Activated CD4-positive, alpha-beta T cell treated with anti-CD3 and anti-CD28 coated beads, Interleukin-2, amount 10 ng/mL, durations not matched to agents 24 days and 14 days (primary cell): ENCODE results near the gene CNTRL. TPM values are rescaled to one million over a fixed set of nuclear protein-coding genes. Genes with fewer than 3 reads are reported as not detected.
A peak's percentile ranks its signal among the peaks of the same experiment; 100 is the strongest.
"Not testable (repeated sequence)": the region's sequence is repeated elsewhere in the genome, so short reads cannot be mapped to it uniquely, and the experiment has no call there.

Experiments
- DNase-seq: peaks from one replicate; pipeline ENCODE4 v3.0.0; 2022
- H3K27ac Mint-ChIP-seq: one replicate; pipeline ENCODE4 v1.8.0; 2022; ENCODE audit warnings: mild to moderate bottlenecking, mixed read lengths
- H3K27me3 Mint-ChIP-seq: one replicate; pipeline ENCODE4 v1.8.0; 2022; ENCODE audit warnings: mixed read lengths
- H3K36me3 Mint-ChIP-seq: one replicate; pipeline ENCODE4 v1.8.0; 2022; ENCODE audit warnings: low read depth, mild to moderate bottlenecking, mixed read lengths
- H3K4me1 Mint-ChIP-seq: one replicate; pipeline ENCODE4 v1.8.0; 2021; ENCODE audit warnings: mixed read lengths
- H3K4me3 Mint-ChIP-seq: one replicate; pipeline ENCODE4 v1.8.0; 2022; ENCODE audit warnings: mild to moderate bottlenecking, moderate library complexity, mixed read lengths
- H3K9me3 Mint-ChIP-seq: one replicate; pipeline ENCODE4 v1.8.0; 2021; ENCODE audit warnings: mixed read lengths
- intact Hi-C: fragments of 100-400 bp; cut with micrococcal nuclease; formaldehyde crosslinking; loops from one replicate; pipeline ENCODE4 v1.15.1; 2023
- total RNA-seq: library from RNA; stranded (reverse); gene quantifications from 2 replicates; pipeline ENCODE4 v1.2.3, GENCODE V29; 2022

CNTRL gene, protein sequence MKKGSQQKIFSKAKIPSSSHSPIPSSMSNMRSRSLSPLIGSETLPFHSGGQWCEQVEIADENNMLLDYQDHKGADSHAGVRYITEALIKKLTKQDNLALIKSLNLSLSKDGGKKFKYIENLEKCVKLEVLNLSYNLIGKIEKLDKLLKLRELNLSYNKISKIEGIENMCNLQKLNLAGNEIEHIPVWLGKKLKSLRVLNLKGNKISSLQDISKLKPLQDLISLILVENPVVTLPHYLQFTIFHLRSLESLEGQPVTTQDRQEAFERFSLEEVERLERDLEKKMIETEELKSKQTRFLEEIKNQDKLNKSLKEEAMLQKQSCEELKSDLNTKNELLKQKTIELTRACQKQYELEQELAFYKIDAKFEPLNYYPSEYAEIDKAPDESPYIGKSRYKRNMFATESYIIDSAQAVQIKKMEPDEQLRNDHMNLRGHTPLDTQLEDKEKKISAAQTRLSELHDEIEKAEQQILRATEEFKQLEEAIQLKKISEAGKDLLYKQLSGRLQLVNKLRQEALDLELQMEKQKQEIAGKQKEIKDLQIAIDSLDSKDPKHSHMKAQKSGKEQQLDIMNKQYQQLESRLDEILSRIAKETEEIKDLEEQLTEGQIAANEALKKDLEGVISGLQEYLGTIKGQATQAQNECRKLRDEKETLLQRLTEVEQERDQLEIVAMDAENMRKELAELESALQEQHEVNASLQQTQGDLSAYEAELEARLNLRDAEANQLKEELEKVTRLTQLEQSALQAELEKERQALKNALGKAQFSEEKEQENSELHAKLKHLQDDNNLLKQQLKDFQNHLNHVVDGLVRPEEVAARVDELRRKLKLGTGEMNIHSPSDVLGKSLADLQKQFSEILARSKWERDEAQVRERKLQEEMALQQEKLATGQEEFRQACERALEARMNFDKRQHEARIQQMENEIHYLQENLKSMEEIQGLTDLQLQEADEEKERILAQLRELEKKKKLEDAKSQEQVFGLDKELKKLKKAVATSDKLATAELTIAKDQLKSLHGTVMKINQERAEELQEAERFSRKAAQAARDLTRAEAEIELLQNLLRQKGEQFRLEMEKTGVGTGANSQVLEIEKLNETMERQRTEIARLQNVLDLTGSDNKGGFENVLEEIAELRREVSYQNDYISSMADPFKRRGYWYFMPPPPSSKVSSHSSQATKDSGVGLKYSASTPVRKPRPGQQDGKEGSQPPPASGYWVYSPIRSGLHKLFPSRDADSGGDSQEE (N-terminal part only)
- total RNA-seq: 68.3 and 69.4 TPM in 2 replicates

DNA sequence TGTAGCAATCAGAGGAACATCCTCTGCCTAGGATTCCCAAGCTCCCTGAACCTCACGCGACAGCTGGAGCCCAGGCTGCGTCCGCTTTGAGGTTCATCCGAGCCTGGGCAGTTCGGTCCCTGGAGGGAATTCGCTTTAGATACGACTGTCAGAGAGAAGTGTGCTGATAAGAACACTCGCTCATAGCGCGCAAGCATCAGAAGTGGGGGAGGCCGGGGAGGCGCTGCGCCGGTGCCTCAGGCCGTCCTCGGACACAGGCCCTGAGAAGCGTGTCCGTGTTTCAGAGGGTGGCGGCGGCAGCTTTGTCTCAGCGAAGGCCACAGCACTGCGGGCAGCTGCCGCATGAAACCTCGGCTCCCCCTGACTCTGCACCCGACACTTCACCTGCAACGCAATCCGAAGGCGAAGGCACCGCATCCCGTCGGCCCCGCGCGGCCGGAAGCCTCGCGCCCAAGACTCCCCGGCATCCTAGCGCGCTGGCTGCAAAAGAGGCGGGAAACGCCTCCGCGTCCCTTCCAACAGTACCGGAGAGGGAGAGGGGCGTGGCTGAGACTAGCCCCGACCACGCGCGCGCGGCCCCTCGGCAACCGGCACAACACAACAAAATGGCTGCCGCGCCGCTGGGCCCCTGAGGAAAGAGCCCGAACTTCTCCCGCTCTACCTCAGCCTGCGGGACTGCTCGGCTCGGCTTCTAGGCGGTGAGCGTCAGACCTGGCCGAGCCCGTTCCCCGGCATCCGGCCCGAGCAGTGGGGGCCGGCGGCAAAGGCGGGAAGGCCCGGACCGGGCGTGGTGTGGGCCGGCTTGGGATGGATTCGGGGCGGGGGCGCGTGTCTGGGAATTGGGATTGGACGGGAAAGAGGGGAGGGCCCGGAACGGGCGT, at the start of gene CNTRL:
CNTRL (plus strand) TSS at position 586 of the 881 bp plus-strand sequence. CDS start 13,372 bp downstream, outside the sequence.
- peaks cover 52% of the 10 kb centered on the region for H3K4me1 Mint-ChIP-seq
- peak; percentile 97 for DNase-seq
- intact Hi-C loops: loop anchor here (1.0 to 5.0 kb wide), 7 partner anchors 47 to 362 kb away; partner anchors contain the start of genes MEGF9, PHF19, RAB14 and TRAF1

GRCh38 chr9:121026260-121026691, 48.5 kb upstream of the CNTRL start:
- no peak for DNase-seq
- Mint-ChIP-seq H3K27ac (no peak overlapping the region), H3K4me1 (no peaks in the 10 kb centered on the region), H3K36me3 (no peaks in the 10 kb centered on the region), H3K4me3 (no peak overlapping the region), H3K27me3 (peaks cover 5% of the 10 kb centered on the region), H3K9me3 (no peaks in the 10 kb centered on the region)
- intact Hi-C loops: no loop called here

More for the DNA sequence above, at the start of gene CNTRL:
- Mint-ChIP-seq H3K36me3 (peaks cover 4% of the 10 kb centered on the region), H3K27ac (peak within 1 kb of the TSS; percentile 98), H3K27me3 (no peaks in the 10 kb centered on the region), H3K4me3 (peak within 1 kb of the TSS; percentile 100), H3K9me3 (peaks cover 3% of the 10 kb centered on the region)

DNA sequence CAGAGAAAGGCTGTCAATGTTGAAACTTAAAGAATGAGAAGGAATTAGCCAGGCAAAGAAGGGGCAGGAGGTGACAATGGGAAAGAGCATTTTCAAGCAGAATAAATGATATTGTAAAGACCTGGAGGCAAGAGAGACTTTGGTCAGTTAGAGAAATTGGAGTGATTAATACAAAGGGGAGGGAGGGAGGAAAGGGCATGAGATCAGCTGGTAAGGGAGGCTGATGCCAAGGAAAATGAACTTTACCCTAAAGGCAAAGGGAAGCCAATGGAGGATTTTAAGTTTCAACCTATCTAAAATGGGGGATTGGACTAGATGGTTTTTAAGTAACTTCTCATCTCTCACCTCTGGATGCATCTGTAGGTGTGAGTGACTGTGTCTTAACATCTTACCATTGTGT, 48.0 kb upstream of the CNTRL start:
- no peaks in the 10 kb centered on the region for H3K4me1 Mint-ChIP-seq

DNA sequence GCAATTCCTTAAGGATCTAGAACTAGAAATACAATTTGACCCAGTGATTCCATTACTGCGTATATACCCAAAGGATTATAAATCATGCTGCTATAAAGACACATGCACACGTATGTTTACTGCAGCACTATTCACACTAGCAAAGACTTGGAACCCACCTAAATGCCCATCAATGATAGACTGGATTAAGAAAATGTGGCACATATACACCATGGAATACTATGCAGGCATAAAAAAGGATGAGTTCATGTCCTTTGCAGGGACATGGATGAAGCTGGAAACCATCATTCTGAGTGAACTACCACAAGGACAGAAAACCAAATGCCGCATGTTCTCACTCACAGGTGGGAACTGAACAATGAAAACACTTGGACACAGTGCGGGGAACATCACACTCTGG, 46.5 kb upstream of the CNTRL start:
- H3K4me3 Mint-ChIP-seq, H3K27me3 Mint-ChIP-seq, H3K9me3 Mint-ChIP-seq: not testable (repeated sequence)

More for the DNA sequence above, 48.0 kb upstream of the CNTRL start:
- H3K27ac Mint-ChIP-seq: no peak overlapping the region
- no peaks in the 10 kb centered on the region for H3K9me3 Mint-ChIP-seq
- no peaks in the 10 kb centered on the region for H3K36me3 Mint-ChIP-seq
- H3K27me3 Mint-ChIP-seq: peaks cover 5% of the 10 kb centered on the region
- no peak overlapping the region for H3K4me3 Mint-ChIP-seq
- intact Hi-C loops: no loop called here
- DNase-seq: no peak

GRCh38 chr9:121029469-121029868, 45.3 kb upstream of the CNTRL start:
- Mint-ChIP-seq H3K4me1 (no peaks in the 10 kb centered on the region), H3K4me3 (no peak overlapping the region), H3K27me3 (peaks cover 4% of the 10 kb centered on the region), H3K36me3 (no peaks in the 10 kb centered on the region), H3K27ac (no peak overlapping the region), H3K9me3 (no peaks in the 10 kb centered on the region)
- no peak for DNase-seq
- intact Hi-C loops: no loop called here

More for the DNA sequence above, 46.5 kb upstream of the CNTRL start:
- intact Hi-C loops, H3K4me1 Mint-ChIP-seq, DNase-seq, H3K36me3 Mint-ChIP-seq, H3K27ac Mint-ChIP-seq: not testable (repeated sequence)

DNA sequence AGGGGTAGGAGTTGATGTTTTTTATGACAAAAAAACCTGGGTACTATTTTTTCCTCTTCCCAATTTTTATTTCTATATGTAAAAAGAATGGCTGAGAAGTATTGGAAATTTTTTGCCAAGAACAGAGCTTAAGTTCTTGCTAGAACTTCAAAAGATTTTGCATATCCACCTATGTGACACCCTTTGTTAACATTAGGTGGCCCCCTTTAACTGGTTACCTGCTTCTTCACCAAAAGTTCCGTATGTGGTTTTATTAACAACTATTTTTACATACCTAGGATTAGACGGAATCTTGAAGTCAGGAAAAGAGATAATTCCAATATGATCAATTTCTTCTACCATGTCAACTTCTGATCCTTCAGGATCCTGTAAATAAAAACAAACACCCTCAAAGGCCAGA, 40.2 kb upstream of the CNTRL start:
- H3K27ac Mint-ChIP-seq: no peak overlapping the region
- H3K4me1 Mint-ChIP-seq: no peaks in the 10 kb centered on the region

GRCh38 chr9:121035717-121036116, 39.0 kb upstream of the CNTRL start:
- H3K9me3 Mint-ChIP-seq, intact Hi-C loops, H3K4me3 Mint-ChIP-seq, H3K27ac Mint-ChIP-seq, DNase-seq, H3K4me1 Mint-ChIP-seq, H3K27me3 Mint-ChIP-seq, H3K36me3 Mint-ChIP-seq: not testable (repeated sequence)

More for the DNA sequence above, 40.2 kb upstream of the CNTRL start:
- intact Hi-C loops: no loop called here
- no peak overlapping the region for H3K4me3 Mint-ChIP-seq
- no peaks in the 10 kb centered on the region for H3K9me3 Mint-ChIP-seq
- no peaks in the 10 kb centered on the region for H3K36me3 Mint-ChIP-seq
- H3K27me3 Mint-ChIP-seq: peaks cover 4% of the 10 kb centered on the region
- DNase-seq: no peak

DNA sequence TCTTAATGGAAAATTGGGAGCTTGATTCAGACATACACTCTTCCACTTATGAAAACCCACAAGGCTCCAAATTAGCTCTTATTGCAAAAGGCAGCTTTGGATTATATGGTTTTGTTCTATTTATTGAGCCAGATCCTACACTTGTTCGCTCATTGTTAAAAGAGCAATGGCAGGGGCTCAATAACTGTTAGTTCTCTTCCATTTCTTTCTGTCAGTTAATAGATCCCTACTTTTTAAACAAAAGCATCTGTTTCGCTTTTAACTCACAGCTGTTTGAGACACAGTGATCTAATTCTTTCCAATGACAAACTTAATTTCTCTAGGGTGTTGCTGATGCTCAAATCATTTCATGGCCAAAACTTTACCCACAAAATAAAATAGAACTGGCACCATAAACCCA, 36.4 kb upstream of the CNTRL start:
- no peak overlapping the region for H3K4me3 Mint-ChIP-seq
- DNase-seq: no peak
- H3K4me1 Mint-ChIP-seq: no peaks in the 10 kb centered on the region
- H3K27me3 Mint-ChIP-seq: peaks cover 6% of the 10 kb centered on the region
- intact Hi-C loops: no loop called here
- H3K9me3 Mint-ChIP-seq: no peaks in the 10 kb centered on the region
- H3K36me3 Mint-ChIP-seq: no peaks in the 10 kb centered on the region
- no peak overlapping the region for H3K27ac Mint-ChIP-seq

DNA sequence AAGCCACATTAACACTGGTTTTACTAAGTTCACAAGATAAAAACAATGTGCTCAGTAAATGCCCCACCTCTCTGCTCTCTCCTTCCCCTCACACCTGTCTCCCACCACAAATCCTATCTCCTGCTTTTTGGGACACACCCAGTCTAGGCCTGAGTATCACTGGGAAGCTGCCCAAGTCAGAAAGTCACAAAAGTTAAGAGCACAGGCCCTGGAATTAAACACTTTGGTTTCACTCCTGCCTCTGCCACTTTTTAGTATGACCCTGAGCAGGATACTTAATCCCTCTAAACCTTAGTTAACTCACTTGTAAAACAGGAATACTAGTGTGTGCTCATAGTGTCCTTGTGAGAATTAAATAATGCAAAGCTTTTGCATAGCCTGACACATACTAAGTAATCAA, 36.0 kb upstream of the CNTRL start:
- Mint-ChIP-seq H3K9me3 (no peaks in the 10 kb centered on the region), H3K4me1 (no peaks in the 10 kb centered on the region), H3K4me3 (no peak overlapping the region), H3K27ac (no peak overlapping the region), H3K27me3 (peaks cover 6% of the 10 kb centered on the region), H3K36me3 (no peaks in the 10 kb centered on the region)
- DNase-seq: no peak
- intact Hi-C loops: no loop called here

DNA sequence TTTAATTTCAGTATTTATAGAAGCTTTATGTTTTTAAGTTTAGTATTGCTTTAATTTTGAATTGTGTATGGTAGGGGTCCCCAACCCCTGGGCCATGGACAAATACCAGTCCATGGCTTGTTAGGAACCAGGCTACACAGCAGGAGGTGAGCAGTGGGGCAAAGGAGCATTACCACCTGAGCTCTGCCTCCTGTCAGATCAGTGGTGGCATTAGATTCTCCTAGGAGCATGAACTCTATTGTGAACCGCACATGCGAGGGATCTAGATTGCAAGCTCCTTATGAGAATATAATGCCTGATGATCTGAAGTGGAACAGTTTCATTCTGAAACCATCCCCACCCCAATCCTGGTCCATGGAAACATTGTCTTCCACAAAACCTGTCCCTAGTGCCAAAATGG, 26.6 kb upstream of the CNTRL start:
- DNase-seq: no peak
- Mint-ChIP-seq H3K36me3 (no peaks in the 10 kb centered on the region), H3K27ac (no peak overlapping the region), H3K9me3 (no peaks in the 10 kb centered on the region), H3K4me1 (no peaks in the 10 kb centered on the region), H3K4me3 (no peak overlapping the region), H3K27me3 (peaks cover 9% of the 10 kb centered on the region)
- intact Hi-C loops: no loop called here

DNA sequence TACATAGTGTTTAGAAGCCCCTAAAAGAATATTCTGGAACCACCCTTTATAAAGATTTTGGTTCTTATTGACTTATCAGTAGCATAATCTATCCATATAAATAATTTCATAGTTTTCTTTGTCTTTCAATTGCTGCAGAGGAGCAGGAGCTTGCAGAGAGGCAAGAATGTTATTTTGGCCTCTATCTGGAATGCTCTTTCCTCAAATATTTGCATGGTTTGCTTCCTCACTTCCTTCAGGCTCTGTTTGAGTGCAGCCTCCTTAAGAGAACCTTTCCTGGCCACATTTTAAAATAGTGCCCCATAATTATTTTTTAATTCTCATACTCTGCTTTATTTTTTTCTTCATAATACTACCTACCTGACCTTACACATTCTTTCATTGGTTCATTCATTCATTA, 26.1 kb upstream of the CNTRL start:
- H3K27ac Mint-ChIP-seq: no peak overlapping the region
- H3K27me3 Mint-ChIP-seq: peaks cover 9% of the 10 kb centered on the region
- H3K4me1 Mint-ChIP-seq: no peaks in the 10 kb centered on the region
- H3K36me3 Mint-ChIP-seq: no peaks in the 10 kb centered on the region
- no peaks in the 10 kb centered on the region for H3K9me3 Mint-ChIP-seq
- H3K4me3 Mint-ChIP-seq: no peak overlapping the region
- intact Hi-C loops: no loop called here
- no peak for DNase-seq

DNA sequence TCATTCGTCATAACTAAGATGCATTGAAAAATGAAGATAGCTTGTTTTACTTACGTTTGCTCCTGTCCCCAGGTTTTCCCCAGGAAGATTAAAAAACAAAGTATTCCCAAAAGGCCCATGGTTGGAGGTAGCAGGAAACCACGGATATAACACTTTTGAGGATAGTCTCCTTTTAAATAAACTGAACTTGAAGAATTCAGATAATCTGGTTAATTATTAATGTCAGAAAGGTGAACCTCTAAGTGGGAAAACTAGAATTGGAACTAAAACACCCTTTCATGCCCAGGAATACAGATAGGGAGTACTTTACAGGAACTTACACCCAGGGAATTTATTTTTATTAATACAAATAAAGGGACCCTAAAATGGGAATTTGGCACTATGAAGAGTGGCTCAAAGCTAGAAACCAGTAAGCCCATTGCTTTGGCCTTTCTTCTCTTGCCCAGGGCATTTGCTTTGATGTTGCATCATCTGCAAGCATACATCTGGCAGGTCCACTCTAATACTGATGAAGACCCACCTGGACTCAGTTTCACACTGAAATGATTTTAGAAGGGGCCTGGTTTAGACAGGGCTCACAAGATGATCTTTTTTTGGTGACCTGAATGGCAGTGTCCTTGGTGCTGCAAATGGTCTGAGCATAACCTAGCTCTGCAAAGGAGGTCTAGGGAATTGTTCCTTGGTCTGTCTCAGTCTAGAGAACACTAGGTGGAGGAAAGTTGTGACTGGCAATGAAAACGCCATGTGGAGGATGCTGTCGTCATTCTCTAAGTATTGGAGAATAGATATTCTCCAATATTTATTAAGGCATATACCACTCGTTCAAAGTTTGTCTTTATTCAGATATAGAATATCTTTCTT, 24.4 kb upstream of the CNTRL start, which contains the start of gene C5:
C5 (minus strand) TSS at position 148 of the 861 bp plus-strand sequence; CDS start at position 119, 29 bp downstream.
- Mint-ChIP-seq H3K27ac (no peak within 1 kb of the TSS), H3K4me3 (no peak within 1 kb of the TSS)

More for the DNA sequence above, 24.4 kb upstream of the CNTRL start, which contains the start of gene C5:
- H3K27me3 Mint-ChIP-seq: peaks cover 8% of the 10 kb centered on the region
- DNase-seq: no peak
- no peaks in the 10 kb centered on the region for H3K36me3 Mint-ChIP-seq
- H3K9me3 Mint-ChIP-seq: no peaks in the 10 kb centered on the region
- intact Hi-C loops: no loop called here
- H3K4me1 Mint-ChIP-seq: no peaks in the 10 kb centered on the region
